Chondrocyte (in vitro differentiated cells): ENCODE results near the gene FAM83C. TPM values are rescaled to one million over a fixed set of nuclear protein-coding genes. Genes with fewer than 3 reads are reported as not detected.

Experiments
- DNase-seq: peaks from one replicate; pipeline ENCODE4 v3.0.0; 2021; ENCODE audit warnings: mixed read lengths, low spot score
- H3K27ac Mint-ChIP-seq: one replicate; pipeline ENCODE4 v1.8.0; 2021; ENCODE audit warnings: mild to moderate bottlenecking, moderate library complexity, mixed read lengths; ENCODE audit not compliant: unreplicated experiment
- H3K27me3 Mint-ChIP-seq: 2 replicates; pipeline ENCODE4 v1.8.0; 2021; ENCODE audit warnings: low read depth, mixed read lengths
- H3K36me3 Mint-ChIP-seq: 2 replicates; pipeline ENCODE4 v1.8.0; 2021; ENCODE audit warnings: low read depth, mixed read lengths
- H3K4me1 Mint-ChIP-seq: 2 replicates; pipeline ENCODE4 v1.8.0; 2021; ENCODE audit warnings: low read depth, mild to moderate bottlenecking, mixed read lengths
- H3K4me3 Mint-ChIP-seq: one replicate; pipeline ENCODE4 v1.8.0; 2021; ENCODE audit warnings: mild to moderate bottlenecking, moderate library complexity, mixed read lengths; ENCODE audit not compliant: unreplicated experiment
- H3K9me3 Mint-ChIP-seq: 2 replicates; pipeline ENCODE4 v1.8.0; 2021; ENCODE audit warnings: low read depth, mixed read lengths
- total RNA-seq: library from RNA; stranded (reverse); gene quantifications from 3 replicates; pipeline ENCODE4 v1.2.1, GENCODE V29; 2021
- TF ChIP-seq, protein P1 (sequence below): fragments of 200-600 bp; sonication (generic); IDR thresholded peaks from 2 replicates; pipeline ENCODE4 v1.5.0; 2021; ENCODE audit warnings: antibody characterized with exemption, mild to moderate bottlenecking, moderate library complexity

Gene FAM83C
- total RNA-seq, 1 donor from 2014 or later: not detected

DNA sequence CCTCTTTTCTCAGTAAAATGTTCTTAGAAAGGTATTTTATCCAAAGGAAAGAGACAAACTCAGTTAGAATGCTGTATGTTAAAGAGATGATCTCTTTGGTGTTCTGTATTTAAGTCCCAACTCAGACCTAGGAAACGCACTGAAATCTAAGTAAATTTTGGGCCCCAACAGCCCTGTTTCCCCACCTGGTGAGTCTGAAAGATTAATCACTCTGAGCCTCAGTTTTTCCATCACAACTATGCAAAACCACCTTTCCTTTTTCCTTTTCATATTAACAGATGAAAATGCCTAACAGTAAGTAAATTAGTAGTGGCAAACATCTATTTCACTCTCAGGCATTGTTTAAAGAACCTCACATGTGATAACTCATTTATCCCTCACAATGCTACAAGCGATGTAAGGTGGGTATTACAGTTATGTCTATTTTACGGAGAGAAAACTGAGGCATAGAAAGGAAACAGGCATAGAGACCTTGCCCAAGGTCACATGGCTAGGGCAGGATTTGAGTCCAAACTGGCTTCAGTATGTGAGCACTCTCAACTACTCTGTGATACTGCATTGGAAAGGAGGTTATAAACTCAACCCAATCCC is 36.0 kb upstream of the FAM83C start:
- DNase-seq: no peak
- Mint-ChIP-seq H3K36me3 (no peaks in the 10 kb centered on the region), H3K4me3 (no peak overlapping the region), H3K9me3 (no peaks in the 10 kb centered on the region), H3K4me1 (peaks cover 39% of the 10 kb centered on the region), H3K27ac (no peak overlapping the region), H3K27me3 (no peaks in the 10 kb centered on the region)
- TF ChIP-seq, protein P1, sequence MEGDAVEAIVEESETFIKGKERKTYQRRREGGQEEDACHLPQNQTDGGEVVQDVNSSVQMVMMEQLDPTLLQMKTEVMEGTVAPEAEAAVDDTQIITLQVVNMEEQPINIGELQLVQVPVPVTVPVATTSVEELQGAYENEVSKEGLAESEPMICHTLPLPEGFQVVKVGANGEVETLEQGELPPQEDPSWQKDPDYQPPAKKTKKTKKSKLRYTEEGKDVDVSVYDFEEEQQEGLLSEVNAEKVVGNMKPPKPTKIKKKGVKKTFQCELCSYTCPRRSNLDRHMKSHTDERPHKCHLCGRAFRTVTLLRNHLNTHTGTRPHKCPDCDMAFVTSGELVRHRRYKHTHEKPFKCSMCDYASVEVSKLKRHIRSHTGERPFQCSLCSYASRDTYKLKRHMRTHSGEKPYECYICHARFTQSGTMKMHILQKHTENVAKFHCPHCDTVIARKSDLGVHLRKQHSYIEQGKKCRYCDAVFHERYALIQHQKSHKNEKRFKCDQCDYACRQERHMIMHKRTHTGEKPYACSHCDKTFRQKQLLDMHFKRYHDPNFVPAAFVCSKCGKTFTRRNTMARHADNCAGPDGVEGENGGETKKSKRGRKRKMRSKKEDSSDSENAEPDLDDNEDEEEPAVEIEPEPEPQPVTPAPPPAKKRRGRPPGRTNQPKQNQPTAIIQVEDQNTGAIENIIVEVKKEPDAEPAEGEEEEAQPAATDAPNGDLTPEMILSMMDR: no peak

DNA sequence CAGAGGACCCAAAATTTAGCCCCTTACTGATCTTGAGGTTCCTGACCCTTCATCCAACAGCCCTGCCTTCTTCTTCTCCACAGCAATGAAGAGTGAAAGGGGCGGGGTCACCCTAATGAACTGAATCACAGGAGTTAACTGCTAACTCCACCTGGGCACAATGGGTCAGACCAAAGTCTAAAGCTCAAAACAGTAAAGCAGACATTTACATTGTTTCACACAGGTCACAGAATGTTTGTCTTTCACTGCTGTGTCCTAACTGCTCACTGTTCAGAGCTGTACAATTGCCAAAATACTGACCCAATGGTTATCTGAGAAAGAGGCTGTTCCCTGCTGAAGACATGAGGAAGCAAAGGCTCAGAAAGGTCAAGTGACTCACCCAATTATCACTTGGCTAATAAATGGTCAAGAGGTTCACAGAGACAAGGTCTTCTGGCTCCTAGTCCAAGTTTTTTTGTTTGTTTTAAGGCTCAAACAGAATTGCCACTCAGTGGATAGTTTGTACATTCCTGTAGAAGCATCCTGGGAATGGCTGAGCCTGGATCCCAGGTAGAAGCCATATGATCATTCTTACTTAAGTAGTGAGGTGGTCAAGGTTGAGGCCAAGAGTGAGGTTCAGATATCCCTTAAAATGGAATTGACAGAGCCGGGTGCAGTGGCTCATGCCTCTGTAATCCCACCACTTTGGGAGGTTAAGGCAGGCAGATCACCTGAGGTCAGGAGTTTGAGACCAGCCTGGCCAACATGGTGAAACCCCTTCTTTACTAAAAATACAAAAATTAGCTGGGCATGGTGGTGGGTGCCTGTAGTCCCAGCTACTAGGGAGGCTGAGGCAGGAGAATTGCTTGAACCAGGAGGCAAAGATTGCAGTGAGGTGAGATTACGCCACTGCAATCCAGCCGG is 35.1 kb upstream of the FAM83C start:
- TF ChIP-seq, protein P1: no peak
- Mint-ChIP-seq H3K4me1 (peaks cover 41% of the 10 kb centered on the region), H3K9me3 (no peaks in the 10 kb centered on the region), H3K27me3 (no peaks in the 10 kb centered on the region), H3K36me3 (no peaks in the 10 kb centered on the region), H3K27ac (no peak overlapping the region), H3K4me3 (no peak overlapping the region)
- DNase-seq: no peak

DNA sequence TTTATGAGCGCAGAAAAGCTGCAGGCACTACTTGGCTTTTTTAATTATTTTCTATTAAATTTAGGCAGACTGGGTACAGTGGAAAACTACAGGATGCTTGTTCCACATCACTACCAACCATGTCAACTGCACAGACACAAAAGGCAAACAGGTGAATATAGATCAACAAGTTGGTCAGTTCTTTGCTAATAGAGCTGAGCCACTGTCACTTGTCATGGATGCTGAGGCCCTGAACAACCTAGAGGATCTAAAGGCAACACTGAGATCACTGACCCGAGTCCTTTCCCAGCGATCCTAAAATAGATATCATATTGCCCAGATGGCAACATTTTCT is 34.5 kb upstream of the FAM83C start:
- Mint-ChIP-seq H3K9me3 (no peaks in the 10 kb centered on the region), H3K27me3 (no peaks in the 10 kb centered on the region), H3K27ac (no peak overlapping the region), H3K36me3 (no peaks in the 10 kb centered on the region), H3K4me3 (no peak overlapping the region), H3K4me1 (peaks cover 45% of the 10 kb centered on the region)
- TF ChIP-seq, protein P1: no peak
- DNase-seq: no peak

DNA sequence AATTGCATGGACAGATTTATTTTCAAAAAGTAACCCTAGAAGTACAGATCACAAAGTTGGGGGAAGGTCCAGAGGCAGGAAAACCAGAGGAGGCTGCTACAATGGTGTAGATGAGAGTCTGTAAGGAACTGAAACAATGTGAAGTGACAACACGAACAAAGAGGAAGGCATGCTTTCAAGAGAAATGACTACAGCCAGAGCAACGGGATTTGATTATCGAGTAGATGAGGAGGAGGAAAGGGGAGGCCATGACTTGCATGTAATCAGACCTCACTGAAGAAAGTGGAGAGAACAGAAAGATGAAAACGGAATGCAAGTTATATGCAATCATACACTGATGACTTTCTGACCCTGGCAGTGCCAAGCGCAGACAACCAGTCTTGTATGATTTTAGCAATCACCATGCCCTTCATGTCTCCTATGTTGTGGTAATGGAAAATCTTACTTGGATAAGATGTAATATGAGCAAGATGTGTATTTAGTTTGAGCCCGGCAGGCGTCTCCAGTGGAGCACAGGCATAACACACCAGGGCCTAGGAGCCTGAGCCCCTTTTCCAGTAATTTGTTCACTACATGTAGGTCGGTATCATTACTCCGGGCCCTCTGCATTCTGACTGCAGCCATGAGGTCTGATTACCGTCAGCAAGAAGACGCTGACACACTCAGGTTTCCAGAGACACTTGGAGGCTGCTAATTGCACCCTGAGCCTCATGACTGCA is 34.0 kb upstream of the FAM83C start:
- no peaks in the 10 kb centered on the region for H3K36me3 Mint-ChIP-seq
- no peak overlapping the region for H3K4me3 Mint-ChIP-seq
- no peaks in the 10 kb centered on the region for H3K27me3 Mint-ChIP-seq
- peaks cover 47% of the 10 kb centered on the region for H3K4me1 Mint-ChIP-seq
- TF ChIP-seq, protein P1: peak; percentile 31
- DNase-seq: no peak
- peak overlapping the region; percentile 60 for H3K27ac Mint-ChIP-seq
- no peaks in the 10 kb centered on the region for H3K9me3 Mint-ChIP-seq

DNA sequence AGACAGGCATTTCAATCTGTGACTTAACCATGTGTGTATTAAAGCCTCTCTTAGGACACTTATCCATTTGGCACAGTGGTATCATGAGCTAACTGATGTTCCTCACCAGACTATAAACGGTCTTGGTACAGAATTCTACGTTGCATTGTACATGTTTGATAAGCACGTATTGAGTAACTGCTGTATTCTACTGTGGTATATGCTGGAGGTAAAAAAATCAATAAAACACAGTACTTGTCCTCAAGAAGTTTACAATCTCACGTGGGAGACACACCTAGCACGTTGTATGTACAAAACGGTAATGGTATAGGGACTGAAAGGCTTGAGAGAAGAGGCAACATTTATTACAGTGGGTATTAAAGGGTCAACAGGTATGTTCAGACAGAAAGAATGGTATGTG is 33.2 kb upstream of the FAM83C start:
- H3K4me3 Mint-ChIP-seq: no peak overlapping the region
- TF ChIP-seq, protein P1: no peak
- peaks cover 47% of the 10 kb centered on the region for H3K4me1 Mint-ChIP-seq
- DNase-seq: no peak
- H3K9me3 Mint-ChIP-seq: no peaks in the 10 kb centered on the region
- no peaks in the 10 kb centered on the region for H3K27me3 Mint-ChIP-seq
- no peak overlapping the region for H3K27ac Mint-ChIP-seq
- no peaks in the 10 kb centered on the region for H3K36me3 Mint-ChIP-seq
